CD4-positive, alpha-beta T cell treated with Interferon alpha-2 for 1 hour (primary cell): ENCODE results near the gene PAPOLG.
A peak's percentile ranks its signal among the peaks of the same experiment; 100 is the strongest.

Experiments used
- DNase-seq, 2 donors: peaks; one replicate each; pipeline ENCODE4 v3.0.0-alpha.2; 2020 to 2022

Gene PAPOLG

GRCh38 chr2:60756097-60757087 lies at the start of gene PAPOLG:
Gene PAPOLG, plus strand, starts transcription at chr2:60756268. Its CDS starts 211 bp downstream, at chr2:60756479.
- peak; percentile 96 to 97 for DNase-seq

DNA sequence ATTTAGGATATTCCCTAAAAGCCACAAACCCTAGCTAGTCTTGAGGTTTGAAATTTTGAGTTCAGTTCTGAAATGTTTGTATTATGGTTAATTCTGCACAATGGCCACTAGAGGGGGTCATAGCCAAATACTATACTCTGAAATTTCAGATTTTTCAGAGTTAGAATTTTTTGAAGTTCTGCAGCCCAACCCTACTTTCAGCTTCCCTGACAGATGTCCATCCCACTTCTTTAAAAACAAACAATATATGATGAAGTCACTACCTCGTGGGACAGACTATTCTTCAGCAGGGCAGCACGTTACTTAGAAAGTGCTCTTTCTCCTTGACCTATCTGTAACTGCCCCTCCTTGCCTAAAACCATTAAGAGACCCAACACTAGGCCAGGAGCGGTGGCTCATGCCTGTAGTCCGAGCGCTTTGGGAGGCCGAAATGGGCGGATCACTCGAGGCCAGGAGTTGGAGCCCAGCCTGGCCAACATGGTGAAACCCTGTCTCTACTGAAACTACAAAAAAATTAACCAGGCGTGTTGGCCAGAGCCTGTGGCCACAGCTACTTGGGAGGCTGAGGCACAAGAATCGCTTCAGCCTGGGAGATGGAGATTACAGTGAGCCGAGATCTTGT lies 48.2 kb upstream of the PAPOLG start:
- DNase-seq = peak in 1 of 2 donors; percentile 54

- DNase-seq = no peak
Measured at GRCh38 chr2:60708630-60709320, 47.3 kb upstream of the PAPOLG start.

GRCh38 chr2:60710707-60711106 lies 45.4 kb upstream of the PAPOLG start:
- peak in 1 of 2 donors; percentile 38 for DNase-seq

DNA sequence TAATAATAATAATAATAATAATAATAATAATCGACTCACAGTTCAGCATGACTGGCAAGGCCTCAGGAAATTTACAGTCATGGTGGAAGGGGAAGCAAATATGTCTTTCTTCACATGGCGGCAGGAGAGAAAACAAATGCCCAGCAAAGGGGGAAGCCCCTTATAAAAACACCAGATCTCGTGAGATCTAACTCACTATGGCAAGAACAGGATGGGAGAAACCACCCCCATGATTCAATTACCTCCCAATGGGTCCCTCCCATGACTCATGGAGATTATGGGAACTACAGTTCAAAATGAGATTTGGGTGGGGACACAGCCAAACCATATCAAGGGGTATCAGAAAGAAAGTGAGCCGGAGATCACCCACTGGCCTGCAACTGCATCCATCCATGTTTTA lies 40.5 kb upstream of the PAPOLG start:
- DNase-seq = no peak

- peak in 1 of 2 donors; percentile 22 for DNase-seq
Measured at GRCh38 chr2:60717691-60718090, 38.4 kb upstream of the PAPOLG start.

GRCh38 chr2:60719331-60719730 lies 36.7 kb upstream of the PAPOLG start:
- DNase-seq = no peak

DNA sequence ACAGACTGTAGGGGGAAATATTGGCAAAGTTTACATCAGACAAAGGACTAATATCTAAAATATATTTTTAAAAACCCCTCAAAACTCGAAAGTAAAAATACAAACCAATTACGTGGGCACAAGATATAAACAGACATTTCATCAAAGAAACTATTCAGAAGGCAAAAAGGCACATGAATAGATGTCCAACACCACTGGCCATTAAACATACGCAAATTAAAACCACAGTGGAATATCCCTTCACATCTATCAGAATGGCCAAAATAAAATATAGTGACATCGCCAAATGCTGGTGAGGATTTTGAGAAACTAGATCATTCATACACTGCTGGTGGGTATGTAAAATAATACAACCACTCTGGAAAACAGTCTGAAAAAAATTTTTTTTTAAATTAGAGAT lies 30.6 kb upstream of the PAPOLG start:
- no peak for DNase-seq

DNA sequence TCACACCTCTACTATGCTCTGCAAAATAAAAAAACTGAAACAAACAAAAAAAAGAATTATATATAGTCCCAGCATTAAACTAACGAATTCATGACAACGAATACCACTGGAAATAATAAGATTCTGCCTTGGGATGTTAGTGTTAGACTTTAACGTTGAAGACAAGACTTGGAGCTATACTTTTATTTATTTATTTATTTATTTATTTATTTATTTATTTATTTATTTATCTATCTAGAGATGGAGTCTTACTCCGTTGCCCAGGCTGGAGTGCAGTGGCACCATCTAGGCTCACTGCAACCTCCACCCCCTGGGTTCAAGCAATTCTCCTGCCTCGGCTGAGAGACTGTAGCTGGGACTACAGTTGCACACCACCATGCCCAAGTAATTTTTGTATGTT lies 27.2 kb upstream of the PAPOLG start:
- no peak for DNase-seq

DNA sequence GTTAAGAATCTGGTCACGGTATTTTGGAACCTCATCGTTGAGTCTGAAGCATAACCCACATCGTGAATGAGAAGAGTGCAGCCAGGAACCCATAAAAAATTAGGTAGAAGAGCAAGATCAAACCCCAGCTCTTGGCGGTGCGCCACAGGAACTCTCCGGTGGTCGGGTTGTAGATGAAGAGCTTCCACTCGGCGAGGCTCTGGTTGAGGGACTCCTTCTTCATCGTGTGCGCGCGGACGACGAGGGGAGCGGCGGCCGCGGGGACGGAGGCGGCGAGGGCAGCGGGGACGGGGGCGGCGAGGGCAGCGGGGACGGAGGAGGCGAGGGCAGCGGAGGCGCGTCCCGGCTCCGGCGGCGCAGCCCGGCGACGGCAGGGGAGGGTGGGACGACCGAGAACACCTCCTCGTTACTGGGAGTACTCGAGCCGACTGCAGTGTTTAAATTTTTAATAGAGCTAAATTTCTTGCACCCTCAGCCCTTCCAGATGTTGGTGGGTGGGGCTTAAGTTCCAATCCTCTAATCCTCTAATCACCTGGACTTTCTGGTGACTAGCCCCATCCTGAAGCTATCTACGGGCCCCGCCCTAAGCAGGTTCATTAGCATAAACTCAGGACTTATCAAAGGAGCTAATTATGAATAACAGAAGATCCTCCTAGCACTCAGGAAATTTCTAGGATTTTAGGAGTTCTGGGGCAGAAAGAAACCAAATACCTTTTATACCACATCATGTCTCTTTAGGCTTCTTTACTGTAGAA lies 20.4 kb upstream of the PAPOLG start:
- peak; percentile 8 to 9 for DNase-seq

DNA sequence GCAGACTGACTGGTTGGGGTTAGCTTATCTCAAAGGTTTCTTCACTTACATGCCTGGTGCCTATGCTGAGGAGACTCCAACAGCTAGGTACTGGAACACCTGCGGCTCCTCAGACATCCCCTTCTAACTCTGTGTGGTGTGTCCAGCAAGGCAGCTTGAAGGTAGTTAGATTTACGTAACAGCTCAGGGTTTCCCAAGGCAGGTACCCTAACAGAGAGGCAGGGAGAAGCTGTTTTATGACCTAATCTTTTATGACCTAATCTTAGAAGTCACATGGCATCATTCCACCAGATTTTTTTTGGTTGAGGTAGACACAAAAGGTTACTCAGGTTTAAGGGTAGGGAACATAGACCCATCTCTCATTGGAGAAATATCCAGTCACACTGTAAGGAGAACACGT lies 17.4 kb upstream of the PAPOLG start:
- no peak for DNase-seq

DNA sequence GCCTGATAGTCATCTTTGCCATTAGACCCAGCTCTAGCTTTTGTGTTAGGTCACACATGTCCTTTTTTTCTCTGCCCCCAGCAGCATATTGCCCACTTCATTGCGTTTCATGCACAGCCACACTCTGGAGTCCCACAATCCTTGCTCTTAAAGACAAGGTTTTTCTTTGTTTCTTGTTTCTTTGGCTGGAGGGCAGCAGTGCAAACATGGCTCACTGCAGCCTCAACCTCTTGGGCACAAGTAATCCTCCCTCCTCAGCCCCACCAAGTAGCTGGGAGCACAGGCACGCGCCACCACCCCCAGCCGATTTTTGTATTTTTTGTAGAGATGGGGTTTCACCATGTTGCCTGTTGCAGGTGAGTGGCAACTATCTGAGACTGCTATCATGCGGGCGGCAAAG lies 16.9 kb upstream of the PAPOLG start:
- no peak for DNase-seq

- DNase-seq = no peak
Measured at GRCh38 chr2:60741576-60741975, 14.5 kb upstream of the PAPOLG start.

- DNase-seq = no peak
Measured at GRCh38 chr2:60742419-60742818, 13.6 kb upstream of the PAPOLG start.

DNA sequence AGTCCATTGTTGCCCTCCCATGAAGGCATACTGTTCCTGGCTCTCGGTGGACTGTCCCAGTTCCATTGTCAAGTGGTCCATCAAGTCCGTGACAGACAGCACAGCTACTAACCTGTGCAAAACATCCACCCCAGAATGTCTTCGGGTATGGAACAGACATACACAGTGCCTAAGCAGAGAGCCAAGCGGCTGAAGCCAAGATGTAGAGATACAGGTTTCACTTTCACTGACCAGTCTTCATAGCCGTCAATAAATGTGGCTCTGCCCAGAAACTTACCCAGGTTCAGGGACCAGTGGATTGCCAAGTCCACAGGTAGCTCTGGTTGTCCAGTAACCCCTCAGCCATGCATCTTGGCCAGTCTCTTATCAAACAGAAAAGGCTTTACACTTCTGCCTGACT lies 10.7 kb upstream of the PAPOLG start:
- DNase-seq = no peak

- DNase-seq = no peak
Measured at GRCh38 chr2:60745761-60746160, 10.3 kb upstream of the PAPOLG start.

DNA sequence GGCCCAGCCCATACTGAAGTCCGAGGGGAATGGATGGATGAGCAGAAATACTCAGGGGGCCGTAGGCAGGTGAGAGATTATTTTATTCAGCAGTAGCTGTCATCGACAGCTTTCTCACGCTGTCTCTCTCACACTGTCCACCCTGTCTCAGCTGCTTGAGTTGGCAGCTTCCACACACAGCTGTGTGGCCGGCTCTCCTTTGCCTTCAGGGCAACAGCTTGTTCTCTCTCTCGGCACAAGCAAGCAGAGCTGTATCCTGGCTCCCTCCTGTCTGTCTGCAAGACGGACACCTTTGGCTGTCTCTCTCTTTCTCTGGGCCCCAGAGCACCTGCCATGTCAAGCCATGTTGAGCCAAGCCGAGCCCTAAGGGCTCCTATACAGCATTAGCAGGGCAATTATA lies 9.8 kb upstream of the PAPOLG start:
- DNase-seq = no peak

DNA sequence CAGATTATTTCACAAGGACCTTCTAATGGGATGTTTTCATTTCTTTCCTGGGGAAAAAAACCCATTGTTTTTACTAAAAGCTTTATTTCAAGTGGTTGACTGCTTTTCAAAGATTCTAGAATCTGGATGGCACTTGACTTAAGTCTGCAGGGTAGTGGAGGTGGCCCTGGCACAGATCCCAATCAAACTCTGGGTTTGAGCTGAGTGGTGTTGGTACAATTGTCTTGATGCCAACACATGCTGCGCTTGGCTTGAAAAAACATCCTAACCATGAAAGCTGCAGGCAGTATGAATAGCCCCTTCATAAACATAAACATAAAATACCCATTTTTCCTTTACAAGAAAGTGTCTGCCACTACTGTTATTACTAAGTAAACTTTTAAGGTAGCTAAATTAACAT lies 3.6 kb downstream of the PAPOLG start:
- DNase-seq = no peak

DNA sequence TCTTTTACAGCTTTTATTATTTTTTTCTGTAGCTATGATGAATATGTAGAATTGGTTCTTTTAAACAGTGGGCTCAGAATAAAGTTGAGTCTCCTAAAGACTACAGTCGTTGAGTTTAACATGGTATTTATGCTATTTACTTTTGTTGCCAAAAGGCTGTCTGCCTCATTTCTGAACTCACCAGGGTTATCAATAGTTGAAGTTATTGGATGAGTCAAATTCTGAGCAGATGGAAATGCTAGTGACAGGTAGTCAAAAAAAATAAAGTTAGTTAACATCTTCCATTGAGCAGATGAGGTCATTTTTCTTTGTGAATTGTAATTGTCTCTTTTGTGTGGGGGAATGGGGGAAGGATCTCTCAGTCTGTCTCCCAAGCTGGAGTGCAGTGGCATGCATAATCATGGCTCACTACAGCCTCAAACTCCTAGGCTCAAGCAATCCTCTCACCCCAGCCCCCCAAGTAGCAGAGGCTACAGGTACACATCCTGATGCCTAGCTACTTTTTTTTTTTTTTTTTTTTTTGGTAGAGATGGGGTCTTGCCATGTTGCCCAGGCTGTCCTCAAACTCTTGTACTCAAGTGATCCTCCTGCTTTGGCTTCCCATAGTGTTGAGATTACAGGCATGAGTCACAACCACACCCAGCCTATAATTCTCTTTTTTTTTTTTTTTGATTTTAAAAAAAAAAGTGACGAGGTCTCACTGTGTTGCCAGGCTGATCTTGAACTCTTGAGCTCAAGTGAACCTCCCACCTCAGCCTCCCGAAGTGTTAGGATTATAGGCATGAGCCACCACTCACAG lies 8.9 kb downstream of the PAPOLG start:
- DNase-seq = no peak

GRCh38 chr2:60766283-60766682 lies 10.2 kb downstream of the PAPOLG start:
- no peak for DNase-seq

GRCh38 chr2:60771508-60771907 lies 15.4 kb downstream of the PAPOLG start:
- no peak for DNase-seq
